Subcutaneous abdominal adipose tissue (tissue), 5 donors: Measurements from ENCODE around the gene WTAP.
"Not testable (repeated sequence)": the region's sequence is repeated elsewhere in the genome, so short reads cannot be mapped to it uniquely, and the experiment has no call there.

Experiments
- H3K27ac ChIP-seq: one replicate; pipeline ENCODE4 v1.7.0; 2013; ENCODE audit warnings: low read depth, mild to moderate bottlenecking, inconsistent platforms, low read length, moderate library complexity
- H3K27me3 ChIP-seq, 5 donors: one replicate each; pipeline ENCODE4 v1.7.0; 2013; ENCODE audit warnings: low read length in 5 of 5, inconsistent platforms in 1 of 5; ENCODE audit not compliant: control insufficient read depth in 5 of 5, insufficient read depth in 4 of 5
- H3K36me3 ChIP-seq, 5 donors: one replicate each; pipeline ENCODE4 v1.7.0; 2013; ENCODE audit warnings: low read length in 5 of 5; ENCODE audit not compliant: control insufficient read depth in 5 of 5, insufficient read depth in 5 of 5
- H3K4me1 ChIP-seq, 5 donors: one replicate each; pipeline ENCODE4 v1.7.0; 2013; ENCODE audit warnings: low read length in 5 of 5, mild to moderate bottlenecking in 3 of 5, moderate library complexity in 1 of 5; ENCODE audit not compliant: control insufficient read depth in 5 of 5, insufficient read depth in 5 of 5
- H3K4me3 ChIP-seq, 5 donors: one replicate each; pipeline ENCODE4 v1.7.0; 2013; ENCODE audit warnings: low read length in 5 of 5, low read depth in 1 of 5
- H3K9ac ChIP-seq, 5 donors: one replicate each; pipeline ENCODE4 v1.7.0; 2013; ENCODE audit warnings: low read length in 5 of 5, mild to moderate bottlenecking in 4 of 5, moderate library complexity in 3 of 5
- H3K9me3 ChIP-seq, 5 donors: one replicate each; pipeline ENCODE4 v1.7.0; 2013; ENCODE audit warnings: low read length in 5 of 5; ENCODE audit not compliant: control insufficient read depth in 5 of 5
- donor health status: healthy.
- donor health status: healthy.
- donor health status: healthy.
- donor health status: healthy.
- donor health status: healthy.

Gene WTAP

DNA sequence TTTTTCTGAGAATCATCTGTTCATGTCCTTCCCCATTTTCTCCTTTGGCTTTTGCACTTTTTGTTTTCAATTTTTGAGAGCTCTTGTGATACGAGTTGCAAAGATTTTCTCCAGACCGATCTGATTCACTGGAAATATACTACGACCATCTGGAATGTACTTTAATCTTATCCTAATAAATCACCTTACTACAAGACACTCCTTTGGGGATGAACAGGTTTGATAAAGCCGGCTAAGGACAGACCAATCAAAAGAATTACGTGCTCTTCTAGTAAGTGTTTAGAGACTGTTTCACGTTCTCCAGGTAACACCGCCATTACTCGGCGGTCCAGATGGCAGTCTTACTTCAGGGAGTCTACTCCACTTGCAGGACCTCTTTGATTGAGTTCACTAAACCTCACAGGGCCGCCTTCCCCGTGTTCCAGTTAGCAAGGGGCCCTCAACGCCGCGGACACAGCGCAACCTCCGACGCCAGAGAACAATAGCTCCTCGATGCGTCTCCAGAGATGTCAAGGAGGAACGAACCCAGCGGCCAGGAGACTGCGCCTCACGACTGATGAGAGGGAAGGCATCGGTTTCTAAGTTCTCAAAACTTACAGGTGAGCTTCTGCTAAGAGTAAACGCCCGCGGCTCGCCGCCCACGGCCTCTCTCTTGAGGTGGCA is 920 bp upstream of the WTAP start:
- Histone ChIP-seq H3K27me3 (no peaks in the 10 kb centered on the region), H3K36me3 (no peaks in the 10 kb centered on the region), H3K9ac (peak overlapping the region; percentile 43 to 95 (median 89)), H3K4me3 (peak overlapping the region; percentile 75 to 95 (median 91)), H3K4me1 (peaks cover 0 to 40% (median 33%) of the 10 kb centered on the region in 5 donors), H3K27ac (peak overlapping the region; percentile 95), H3K9me3 (peaks cover 0 to 4% (median 0%) of the 10 kb centered on the region in 5 donors)

DNA sequence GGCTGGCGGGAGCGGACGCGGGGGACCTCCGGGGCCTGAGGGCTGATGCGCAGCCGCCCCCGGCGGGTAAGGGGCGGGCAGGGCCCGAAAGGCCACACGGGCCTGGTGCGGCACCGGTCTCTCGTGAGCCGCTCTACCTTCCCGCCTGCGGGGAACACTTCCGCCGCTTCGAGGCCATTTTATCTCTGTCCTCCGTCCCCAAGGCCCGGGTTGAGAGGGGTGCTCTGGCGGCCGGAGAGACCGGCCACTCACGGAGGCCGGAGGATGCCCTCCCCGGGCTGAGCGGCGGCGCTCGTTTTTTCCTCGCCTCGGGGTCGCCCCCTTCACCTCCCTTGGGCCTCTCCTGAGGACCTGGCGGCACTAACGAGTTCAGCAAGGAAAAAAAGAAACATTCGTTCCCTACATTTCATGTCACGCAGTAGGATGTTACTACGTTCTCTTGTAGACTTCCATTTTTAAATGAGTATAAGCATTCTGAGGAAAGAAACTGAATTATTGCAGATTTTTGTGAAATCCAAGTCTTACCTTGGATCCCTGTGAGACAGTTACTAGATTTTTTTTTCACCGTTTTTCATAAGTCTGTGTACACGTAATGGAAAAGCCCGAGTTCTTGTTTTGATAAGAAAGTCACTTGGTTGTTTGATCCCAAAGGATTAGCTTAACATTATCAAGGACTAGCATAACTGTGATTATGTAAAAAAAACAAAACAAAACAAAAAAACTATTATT is 575 bp downstream of the WTAP start:
- Histone ChIP-seq H3K9me3 (peaks cover 0 to under 1% (median 0%) of the 10 kb centered on the region in 5 donors), H3K27me3 (no peaks in the 10 kb centered on the region), H3K4me3 (peak overlapping the region; percentile 79 to 95 (median 91)), H3K4me1 (peaks cover 0 to 47% (median 37%) of the 10 kb centered on the region in 5 donors), H3K36me3 (no peaks in the 10 kb centered on the region), H3K27ac (peak overlapping the region; percentile 95), H3K9ac (peak overlapping the region; percentile 92 to 99 (median 98))

DNA sequence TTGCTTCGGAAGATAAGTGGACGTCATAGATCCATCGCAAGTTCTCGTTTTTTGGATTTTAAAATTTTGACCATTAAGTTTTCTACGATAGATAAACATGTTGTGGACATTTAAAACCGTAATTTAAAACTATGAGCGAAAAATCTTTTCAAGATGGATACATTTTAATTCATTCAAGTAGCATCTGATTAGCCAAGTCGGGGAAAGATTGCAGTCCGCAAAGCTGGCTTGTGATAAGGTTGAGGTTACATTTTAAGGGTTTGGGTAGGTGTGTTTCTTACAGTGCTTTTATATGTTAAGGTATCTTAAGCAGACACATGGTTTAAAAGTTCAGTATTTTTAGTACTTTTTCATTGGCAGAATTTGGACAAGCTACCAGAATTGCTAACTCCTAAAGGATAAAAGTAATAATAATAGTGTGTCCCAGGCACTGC is 1.2 kb downstream of the WTAP start:
- Histone ChIP-seq H3K4me3 (peak overlapping the region; percentile 79 to 95 (median 91)), H3K9ac (peak overlapping the region; percentile 92 to 99 (median 98)), H3K27ac (peak overlapping the region; percentile 95), H3K9me3 (no peaks in the 10 kb centered on the region), H3K4me1 (peaks cover 0 to 47% (median 37%) of the 10 kb centered on the region in 5 donors), H3K27me3 (no peaks in the 10 kb centered on the region), H3K36me3 (no peaks in the 10 kb centered on the region)

DNA sequence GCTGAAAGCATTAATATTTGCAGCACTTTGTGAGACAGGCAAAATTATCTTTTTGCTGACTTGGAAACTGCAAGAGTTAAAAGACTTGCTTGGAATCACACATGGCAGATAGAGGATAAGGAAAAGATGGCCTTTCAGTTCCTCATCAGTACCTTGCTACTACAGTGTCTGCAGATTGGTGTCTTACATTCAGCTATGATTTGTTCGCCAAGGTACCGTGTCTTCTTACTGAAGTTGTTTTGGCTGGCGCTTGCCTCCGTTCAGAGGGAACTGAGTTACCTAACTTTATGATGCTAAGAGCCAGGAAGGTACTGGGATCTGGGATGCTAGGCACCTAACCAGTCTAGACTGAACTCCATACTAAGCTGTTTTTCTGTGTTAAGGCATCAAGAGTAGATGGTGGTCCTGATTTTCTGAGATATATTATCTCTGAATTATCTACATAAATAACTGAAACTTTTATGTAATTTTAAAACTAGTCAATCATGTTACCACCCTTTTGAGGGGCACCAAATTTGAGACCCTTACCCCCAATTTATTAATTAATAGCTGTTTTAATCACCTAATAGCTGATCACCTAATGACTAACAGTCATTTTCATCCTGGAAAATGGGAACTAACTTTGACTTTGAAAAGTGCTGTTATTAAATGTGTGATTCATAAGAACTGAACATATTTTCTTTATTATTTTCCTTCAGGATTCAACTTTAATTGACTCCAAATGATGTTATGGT is 2.5 kb downstream of the WTAP start:
- Histone ChIP-seq H3K9me3 (no peaks in the 10 kb centered on the region), H3K9ac (peak overlapping the region in 4 of 5 donors; percentile 1 to 98 (median 76)), H3K27ac (peak overlapping the region; percentile 95), H3K4me1 (peaks cover 0 to 47% (median 37%) of the 10 kb centered on the region in 5 donors), H3K4me3 (peak overlapping the region; percentile 57 to 95 (median 90)), H3K36me3 (no peaks in the 10 kb centered on the region), H3K27me3 (no peaks in the 10 kb centered on the region)

DNA sequence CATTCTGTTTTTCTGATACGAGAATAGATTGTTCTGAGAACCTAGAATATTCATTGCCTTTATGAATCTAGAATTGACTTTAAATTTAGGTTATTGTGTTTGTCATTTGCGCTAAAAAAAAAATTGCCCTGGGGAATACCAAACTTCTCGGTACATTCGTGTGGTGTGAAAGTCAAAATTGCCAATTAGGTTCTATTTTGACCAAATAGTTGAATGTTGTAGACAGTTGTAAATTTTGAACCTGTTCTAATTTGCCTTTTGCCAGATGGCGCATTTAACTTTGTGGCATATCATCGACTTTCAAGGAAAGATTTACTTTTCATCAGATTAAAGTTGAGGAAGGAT is 3.0 kb downstream of the WTAP start:
- peaks cover 0 to 51% (median 41%) of the 10 kb centered on the region in 5 donors for H3K4me1 ChIP-seq
- no peak overlapping the region for H3K9ac ChIP-seq
- H3K9me3 ChIP-seq, result no peaks in the 10 kb centered on the region
- peak overlapping the region in 2 of 5 donors; percentile 7 to 92 for H3K4me3 ChIP-seq
- peak overlapping the region; percentile 51 for H3K27ac ChIP-seq
- no peaks in the 10 kb centered on the region for H3K36me3 ChIP-seq
- H3K27me3 ChIP-seq, result no peaks in the 10 kb centered on the region

GRCh38 chr6:159732550-159732949 is 5.2 kb downstream of the WTAP start:
- not testable (repeated sequence) for H3K4me3 ChIP-seq, H3K27me3 ChIP-seq, H3K9me3 ChIP-seq, H3K9ac ChIP-seq, H3K36me3 ChIP-seq, H3K27ac ChIP-seq
- H3K4me1 ChIP-seq, result peaks cover 0 to 43% (median 35%) of the 10 kb centered on the region in 5 donors

DNA sequence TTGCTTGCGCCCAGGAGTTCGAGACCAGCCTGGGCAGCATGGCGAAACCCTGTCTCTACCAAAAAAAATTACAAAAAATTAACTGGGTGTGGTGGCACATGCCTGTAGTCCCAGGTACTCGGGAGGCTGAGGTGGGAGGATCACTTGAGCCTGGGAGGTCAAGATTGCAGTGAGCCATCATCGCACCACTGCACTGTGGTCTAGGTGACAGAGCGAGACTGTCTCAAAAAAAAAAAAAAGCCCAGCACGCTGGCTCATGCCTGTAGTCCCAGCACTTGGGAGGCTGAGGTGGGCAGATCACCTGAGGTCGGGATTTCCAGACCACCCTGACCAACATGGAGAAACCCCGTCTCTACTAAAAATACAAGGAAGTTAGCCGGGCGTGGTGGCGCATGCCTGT is 6.1 kb downstream of the WTAP start:
- not testable (repeated sequence) for H3K27ac ChIP-seq

GRCh38 chr6:159736908-159737307 is 9.6 kb downstream of the WTAP start:
- Histone ChIP-seq H3K36me3 (peaks cover 11 to 37% (median 16%) of the 10 kb centered on the region in 5 donors), H3K9me3 (no peaks in the 10 kb centered on the region), H3K4me1 (peaks cover 0 to 12% (median 7%) of the 10 kb centered on the region in 5 donors), H3K27ac (no peak overlapping the region), H3K9ac (no peak overlapping the region), H3K4me3 (no peak overlapping the region), H3K27me3 (no peaks in the 10 kb centered on the region)

More for the DNA sequence above, 6.1 kb downstream of the WTAP start:
- H3K4me1 ChIP-seq, result peaks cover 0 to 41% (median 32%) of the 10 kb centered on the region in 5 donors
- H3K36me3 ChIP-seq, result peaks cover 0 to 12% (median 3%) of the 10 kb centered on the region in 5 donors
- H3K9ac ChIP-seq, H3K9me3 ChIP-seq, H3K4me3 ChIP-seq, H3K27me3 ChIP-seq: not testable (repeated sequence)

DNA sequence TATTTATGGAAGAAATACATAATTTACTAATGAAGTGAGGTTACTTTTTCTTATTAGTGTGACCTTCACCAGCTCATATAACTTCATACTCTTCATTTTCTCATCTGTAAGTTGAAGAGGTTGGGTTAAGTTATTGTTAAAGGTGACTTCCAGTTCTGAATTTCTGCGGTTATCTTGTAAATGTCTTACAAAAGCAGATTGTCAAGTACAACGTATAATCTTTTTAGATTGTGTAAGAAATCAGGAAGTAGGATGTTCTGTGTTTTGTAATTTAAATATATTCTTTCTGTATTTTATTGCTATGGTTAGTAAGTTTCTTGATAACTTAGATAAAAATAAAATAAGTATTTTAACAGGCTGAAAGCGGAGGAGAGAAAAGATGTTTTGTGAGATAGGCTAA is 12.0 kb downstream of the WTAP start:
- peaks cover 30 to 61% (median 38%) of the 10 kb centered on the region in 5 donors for H3K36me3 ChIP-seq
- H3K4me3 ChIP-seq, result no peak overlapping the region
- peaks cover 0 to 12% (median 3%) of the 10 kb centered on the region in 5 donors for H3K4me1 ChIP-seq
- no peak overlapping the region for H3K27ac ChIP-seq
- H3K27me3 ChIP-seq, result no peaks in the 10 kb centered on the region
- H3K9ac ChIP-seq, result no peak overlapping the region
- H3K9me3 ChIP-seq, result no peaks in the 10 kb centered on the region
